Naive thymus-derived CD4-positive, alpha-beta T cell (primary cell): Measurements from ENCODE around the gene SFXN3. TPM values are rescaled to one million over a fixed set of nuclear protein-coding genes. Genes with fewer than 3 reads are reported as not detected.
A peak's percentile ranks its signal among the peaks of the same experiment; 100 is the strongest.

Experiments
- ATAC-seq: fragments of 150-1000 bp; cut with Tn5 transposase; 2 replicates; pipeline ENCODE4 v1.10.0; 2021; ENCODE audit warnings: mild to moderate bottlenecking, moderate library complexity
- CTCF ChIA-PET: fragments of 350-600 bp; sonication (Branson Sonifier 250); formaldehyde crosslinking; loops from one replicate; lab custom pipeline; 2021; ENCODE audit warnings: antibody characterized with exemption; lab: Charles Lee
- POLR2A ChIA-PET: fragments of 350-600 bp; sonication (Branson Sonifier 250); formaldehyde crosslinking; loops from one replicate; lab custom pipeline; 2021; ENCODE audit warnings: antibody characterized with exemption, inconsistent platforms; lab: Charles Lee
- DNase-seq, 9 donors: peaks; one replicate each; pipeline versions ENCODE4 v3.0.0 to v3.0.0-alpha.2; 2020 to 2022; ENCODE audit warnings: mixed read lengths in 1 of 9
- H3K27ac ChIP-seq: one replicate; pipeline ENCODE4 v1.7.0; 2013; ENCODE audit warnings: mild to moderate bottlenecking, low read depth, low read length, moderate library complexity
- H3K27me3 ChIP-seq, 2 donors: one replicate each; pipeline ENCODE4 v1.7.0; 2013; ENCODE audit warnings: low read length in 2 of 2, mild to moderate bottlenecking in 2 of 2, moderate library complexity in 2 of 2; ENCODE audit not compliant: control insufficient read depth in 2 of 2, insufficient read depth in 2 of 2
- H3K36me3 ChIP-seq, 3 experiments: 1 replicate in 2 of 3; 2 replicates in 1 of 3; pipeline ENCODE4 v1.7.0; 2013; ENCODE audit warnings: low read length in 3 of 3, mild to moderate bottlenecking in 3 of 3, moderate library complexity in 1 of 3; ENCODE audit not compliant: insufficient read depth in 3 of 3, control insufficient read depth in 2 of 3
- H3K4me1 ChIP-seq, 2 donors: one replicate each; pipeline ENCODE4 v1.7.0; 2013; ENCODE audit warnings: low read length in 2 of 2, mild to moderate bottlenecking in 2 of 2, moderate library complexity in 1 of 2; ENCODE audit not compliant: control insufficient read depth in 2 of 2, insufficient read depth in 2 of 2
- H3K4me3 ChIP-seq: 2 replicates; pipeline ENCODE4 v1.7.0; 2013; ENCODE audit warnings: mild to moderate bottlenecking, low read length
- H3K9me3 ChIP-seq, 3 experiments: 1 replicate in 2 of 3; 2 replicates in 1 of 3; pipeline ENCODE4 v1.7.0; 2013; ENCODE audit warnings: low read length in 3 of 3; ENCODE audit not compliant: control insufficient read depth in 2 of 3
- H3K27ac Mint-ChIP-seq, 9 donors: one replicate each; pipeline ENCODE4 v1.8.0; 2020 to 2022; ENCODE audit warnings: mixed read lengths in 9 of 9, mild to moderate bottlenecking in 8 of 9, moderate library complexity in 5 of 9, inconsistent platforms in 2 of 9
- H3K27me3 Mint-ChIP-seq, 5 donors: one replicate each; pipeline ENCODE4 v1.8.0; 2021 to 2022; ENCODE audit warnings: mixed read lengths in 5 of 5, mild to moderate bottlenecking in 1 of 5
- H3K36me3 Mint-ChIP-seq, 5 donors: one replicate each; pipeline ENCODE4 v1.8.0; 2020 to 2022; ENCODE audit warnings: mixed read lengths in 5 of 5, mild to moderate bottlenecking in 3 of 5, inconsistent platforms in 1 of 5
- H3K4me1 Mint-ChIP-seq, 7 donors: one replicate each; pipeline ENCODE4 v1.8.0; 2020 to 2022; ENCODE audit warnings: mixed read lengths in 7 of 7, mild to moderate bottlenecking in 3 of 7, inconsistent platforms in 1 of 7
- H3K4me3 Mint-ChIP-seq, 10 donors: one replicate each; pipeline ENCODE4 v1.8.0; 2020 to 2022; ENCODE audit warnings: mild to moderate bottlenecking in 10 of 10, mixed read lengths in 10 of 10, moderate library complexity in 6 of 10, inconsistent platforms in 2 of 10
- H3K9me3 Mint-ChIP-seq, 11 donors: one replicate each; pipeline ENCODE4 v1.8.0; 2020 to 2022; ENCODE audit warnings: mixed read lengths in 11 of 11, mild to moderate bottlenecking in 4 of 11, inconsistent platforms in 1 of 11, moderate library complexity in 1 of 11
- intact Hi-C, 2 donors: fragments of 100-400 bp; cut with micrococcal nuclease; formaldehyde crosslinking; loops; one replicate each; pipeline ENCODE4 v1.15.1; 2023
- polyA plus RNA-seq, 2 donors: library from polyadenylated mRNA; unstranded; fragments of 300-500 nt; fragmentation: Illumina TruSeq; gene quantifications; one replicate each; pipeline ENCODE4 v1.2.3, GENCODE V29; 2021
- total RNA-seq, 6 experiments: library from RNA in 5 of 6; stranded (reverse) in 5 of 6; gene quantifications; 1 replicate in 5 of 6; 2 replicates in 1 of 6; pipeline ENCODE4 v1.2.3 and lab custom pipeline; 2021 to 2026

Gene SFXN3
- total and polyA plus RNA-seq, 7 experiments from 2014 or later = 12.6 to 90.4 (median 38.2) TPM

DNA sequence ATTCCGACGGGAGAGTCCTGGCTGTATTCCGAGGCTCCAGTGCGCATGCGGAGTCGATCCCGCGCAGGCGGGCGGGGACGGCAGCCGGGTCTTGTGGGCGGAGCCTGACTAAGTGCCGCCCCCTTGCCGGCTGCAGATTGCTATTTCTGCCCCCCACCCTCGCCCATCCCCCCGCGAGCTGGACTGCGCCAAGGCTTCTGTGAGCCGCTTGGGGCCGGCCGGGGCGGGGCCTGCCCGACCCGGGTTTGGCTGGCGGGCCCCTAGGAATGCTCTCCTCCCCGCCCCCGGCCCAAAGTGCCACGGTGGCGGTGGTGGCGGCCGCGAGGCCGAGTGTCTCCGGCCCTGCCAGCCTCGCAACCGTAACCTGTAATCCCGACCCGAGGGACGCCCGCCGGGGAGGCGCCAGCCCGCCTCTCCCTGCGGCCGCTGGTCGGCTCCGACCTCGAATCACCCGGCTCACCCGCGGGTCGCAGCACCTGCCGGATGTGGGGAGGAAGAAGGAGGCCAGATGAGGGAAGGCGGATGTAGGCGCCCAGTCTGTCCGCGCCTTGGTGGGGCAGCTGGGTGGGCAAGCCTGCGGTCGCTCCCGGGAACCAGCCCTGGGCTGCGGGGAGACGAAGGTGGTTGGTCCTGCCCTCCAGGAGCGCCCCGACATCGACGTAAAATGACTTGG, 30.1 kb downstream of the SFXN3 start:
- POLR2A ChIA-PET = interaction anchor here (1.0 to 2.7 kb wide), 4 partner anchors 10 to 29 kb away, joined by 3 to 15 read pairs (median 6); no protein-coding TSS in a partner anchor
- intact Hi-C loops = loop anchor here (1.0 to 5.0 kb wide), 18 partner anchors 7 to 1856 kb away; partner anchors contain the start of genes BORCS7 (in 1 of the 2), CNNM2 (in 1 of the 2), HIF1AN (in 1 of the 2) and LZTS2 (in 1 of the 2)
- H3K36me3 Mint-ChIP-seq = peaks cover 0 to 6% (median 0%) of the 10 kb centered on the region in 5 donors

GRCh38 chr10:101061624-101062231, 30.7 kb downstream of the SFXN3 start, which contains the start of gene KAZALD1:
TSS of gene KAZALD1 (plus strand) at chr10:101061989. CDS start at chr10:101062593, 604 bp downstream.
- no peaks in the 10 kb centered on the region for H3K9me3 Mint-ChIP-seq
- peak within 1 kb of the TSS; percentile 96 for H3K4me3 ChIP-seq
- CTCF ChIA-PET = interaction anchor here (0.9 to 9.2 kb wide), 7 partner anchors 9 to 80 kb away, joined by 3 to 100 read pairs (median 4); no protein-coding TSS in a partner anchor
- H3K4me1 ChIP-seq = peaks cover 12 to 30% of the 10 kb centered on the region in 2 donors
- DNase-seq (no peak), ATAC-seq (no peak)
- peaks cover 12 to 26% of the 10 kb centered on the region in 2 donors for H3K27me3 ChIP-seq
- peaks cover 21 to 66% (median 31%) of the 10 kb centered on the region in 7 donors for H3K4me1 Mint-ChIP-seq
- H3K36me3 Mint-ChIP-seq = peaks cover 0 to 4% (median 0%) of the 10 kb centered on the region in 5 donors
- peaks cover 24 to 38% (median 30%) of the 10 kb centered on the region in 5 donors for H3K27me3 Mint-ChIP-seq
- peak within 1 kb of the TSS; percentile 90 to 99 (median 96) for H3K4me3 Mint-ChIP-seq
- POLR2A ChIA-PET = interaction anchor here (1.2 to 2.7 kb wide), 3 partner anchors 10 to 23 kb away, joined by 3 to 15 read pairs (median 10); no protein-coding TSS in a partner anchor
- peak within 1 kb of the TSS; percentile 96 for H3K27ac ChIP-seq
- intact Hi-C loops = loop anchor here (1.0 to 5.0 kb wide), 9 partner anchors 33 to 1856 kb away; partner anchors contain the start of genes BORCS7 (in 1 of the 2), CNNM2 (in 1 of the 2), HIF1AN (in 1 of the 2) and LZTS2 (in 1 of the 2)
- H3K27ac Mint-ChIP-seq = peak within 1 kb of the TSS; percentile 86 to 98 (median 93)
- no peaks in the 10 kb centered on the region for H3K9me3 ChIP-seq
- H3K36me3 ChIP-seq = peaks cover 0 to 5% (median 0%) of the 10 kb centered on the region in 3 experiments

More for the DNA sequence above, 30.1 kb downstream of the SFXN3 start:
- peak; percentile 84 for ATAC-seq
- H3K27me3 ChIP-seq = peaks cover 8 to 20% of the 10 kb centered on the region in 2 donors
- H3K27me3 Mint-ChIP-seq = peaks cover 23 to 31% (median 26%) of the 10 kb centered on the region in 5 donors
- H3K9me3 Mint-ChIP-seq = no peaks in the 10 kb centered on the region
- peak overlapping the region; percentile 86 to 98 (median 93) for H3K27ac Mint-ChIP-seq
- H3K4me3 ChIP-seq = peak overlapping the region; percentile 96
- peaks cover 17 to 65% (median 31%) of the 10 kb centered on the region in 7 donors for H3K4me1 Mint-ChIP-seq
- no peaks in the 10 kb centered on the region for H3K9me3 ChIP-seq
- peak overlapping the region; percentile 90 to 99 (median 96) for H3K4me3 Mint-ChIP-seq
- H3K36me3 ChIP-seq = peaks cover 0 to 5% (median 0%) of the 10 kb centered on the region in 3 experiments
- CTCF ChIA-PET = interaction anchor here (0.9 to 9.2 kb wide), 9 partner anchors 9 to 81 kb away, joined by 3 to 100 read pairs (median 3); no protein-coding TSS in a partner anchor
- H3K27ac ChIP-seq = peak overlapping the region; percentile 96
- peak in 4 of 9 donors; percentile 42 to 95 (median 87) for DNase-seq
- H3K4me1 ChIP-seq = peaks cover 12 to 24% of the 10 kb centered on the region in 2 donors

DNA sequence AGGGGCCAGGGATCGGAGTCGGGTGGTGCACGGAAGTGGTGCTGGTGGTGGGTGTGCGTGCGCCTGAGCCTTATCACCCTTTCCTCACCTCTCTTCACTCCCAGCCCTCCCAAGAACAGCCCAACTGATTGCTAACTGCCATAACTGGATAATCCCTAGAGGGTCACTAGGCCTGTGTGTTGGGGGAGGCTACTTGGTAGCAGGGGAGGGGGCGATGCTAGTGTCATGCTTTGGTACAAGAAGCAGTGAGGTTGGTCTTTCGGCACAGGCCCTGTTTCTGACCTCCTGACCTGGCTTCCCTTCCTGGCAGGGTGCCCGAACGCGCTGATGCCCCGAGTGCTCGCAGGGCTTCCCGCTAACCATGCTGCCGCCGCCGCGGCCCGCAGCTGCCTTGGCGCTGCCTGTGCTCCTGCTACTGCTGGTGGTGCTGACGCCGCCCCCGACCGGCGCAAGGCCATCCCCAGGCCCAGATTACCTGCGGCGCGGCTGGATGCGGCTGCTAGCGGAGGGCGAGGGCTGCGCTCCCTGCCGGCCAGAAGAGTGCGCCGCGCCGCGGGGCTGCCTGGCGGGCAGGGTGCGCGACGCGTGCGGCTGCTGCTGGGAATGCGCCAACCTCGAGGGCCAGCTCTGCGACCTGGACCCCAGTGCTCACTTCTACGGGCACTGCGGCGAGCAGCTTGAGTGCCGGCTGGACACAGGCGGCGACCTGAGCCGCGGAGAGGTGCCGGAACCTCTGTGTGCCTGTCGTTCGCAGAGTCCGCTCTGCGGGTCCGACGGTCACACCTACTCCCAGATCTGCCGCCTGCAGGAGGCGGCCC, 31.4 kb downstream of the SFXN3 start:
- Mint-ChIP-seq H3K9me3 (no peaks in the 10 kb centered on the region), H3K4me1 (peaks cover 21 to 60% (median 31%) of the 10 kb centered on the region in 7 donors), H3K27ac (peak overlapping the region in 2 of 9 donors; percentile 23 to 59), H3K36me3 (peaks cover 0 to 4% (median 0%) of the 10 kb centered on the region in 5 donors), H3K27me3 (peaks cover 24 to 44% (median 31%) of the 10 kb centered on the region in 5 donors), H3K4me3 (peak overlapping the region; percentile 63 to 98 (median 72))
- Histone ChIP-seq H3K4me3 (peak overlapping the region; percentile 38), H3K36me3 (peaks cover 0 to 5% (median 0%) of the 10 kb centered on the region in 3 experiments), H3K27ac (no peak overlapping the region), H3K4me1 (peaks cover 15 to 35% of the 10 kb centered on the region in 2 donors), H3K27me3 (peaks cover 12 to 26% of the 10 kb centered on the region in 2 donors), H3K9me3 (no peaks in the 10 kb centered on the region)
- CTCF ChIA-PET = interaction anchor here (0.9 to 9.2 kb wide), 7 partner anchors 9 to 79 kb away, joined by 3 to 100 read pairs (median 4); no protein-coding TSS in a partner anchor
- POLR2A ChIA-PET = interaction anchor here (1.8 to 2.7 kb wide), 2 partner anchors 9 to 20 kb away, joined by 10 to 15 read pairs; no protein-coding TSS in a partner anchor
- peak; percentile 43 for ATAC-seq
- peak; percentile 12 to 67 (median 45) for DNase-seq
- intact Hi-C loops = loop anchor here in 1 of 2 donors (5.0 kb wide), 2 partner anchors 1790 to 1855 kb away; partner anchors contain the start of genes BORCS7 and CNNM2

DNA sequence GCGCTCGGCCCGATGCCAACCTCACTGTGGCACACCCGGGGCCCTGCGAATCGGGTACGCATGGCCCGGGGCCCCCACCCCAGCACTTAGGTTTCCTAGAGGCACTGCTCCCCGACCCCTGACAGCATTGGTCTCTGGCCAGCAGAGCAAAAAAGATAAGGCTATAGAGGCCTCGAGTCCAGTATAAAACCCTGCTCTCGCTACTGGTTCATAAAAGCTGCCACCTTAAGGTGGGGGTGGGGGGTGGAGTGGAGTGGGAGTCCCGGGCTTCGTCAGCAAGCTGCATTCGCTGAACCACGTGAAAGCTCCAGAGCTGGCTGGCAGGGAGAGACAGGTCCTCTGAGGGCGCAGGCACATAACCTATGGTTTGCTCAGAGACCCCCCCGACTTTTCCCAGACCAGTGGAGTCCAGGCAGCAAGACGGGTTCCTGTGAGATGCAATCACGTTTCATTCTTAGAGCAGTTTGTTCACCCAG, 32.1 kb downstream of the SFXN3 start:
- peaks cover 0 to 2% (median 0%) of the 10 kb centered on the region in 5 donors for H3K36me3 Mint-ChIP-seq
- peaks cover 12 to 26% of the 10 kb centered on the region in 2 donors for H3K27me3 ChIP-seq
- peaks cover 21 to 58% (median 35%) of the 10 kb centered on the region in 7 donors for H3K4me1 Mint-ChIP-seq
- H3K27me3 Mint-ChIP-seq = peaks cover 28 to 47% (median 32%) of the 10 kb centered on the region in 5 donors
- DNase-seq = no peak
- peaks cover 0 to 5% (median 0%) of the 10 kb centered on the region in 3 experiments for H3K36me3 ChIP-seq
- ChIA-PET POLR2A (no interaction called here), CTCF (interaction anchor here (0.7 to 9.2 kb wide), 6 partner anchors 12 to 78 kb away, joined by 3 to 100 read pairs (median 4); no protein-coding TSS in a partner anchor)
- no peak overlapping the region for H3K27ac Mint-ChIP-seq
- H3K4me1 ChIP-seq = peaks cover 18 to 36% of the 10 kb centered on the region in 2 donors
- H3K4me3 Mint-ChIP-seq = peak overlapping the region in 8 of 10 donors; percentile 21 to 98 (median 68)
- peak overlapping the region; percentile 38 for H3K4me3 ChIP-seq
- no peak overlapping the region for H3K27ac ChIP-seq
- no peaks in the 10 kb centered on the region for H3K9me3 ChIP-seq
- no peak for ATAC-seq
- intact Hi-C loops = loop anchor here in 1 of 2 donors (5.0 kb wide), 2 partner anchors 1789 to 1854 kb away; partner anchors contain the start of genes BORCS7 and CNNM2
- no peaks in the 10 kb centered on the region for H3K9me3 Mint-ChIP-seq

DNA sequence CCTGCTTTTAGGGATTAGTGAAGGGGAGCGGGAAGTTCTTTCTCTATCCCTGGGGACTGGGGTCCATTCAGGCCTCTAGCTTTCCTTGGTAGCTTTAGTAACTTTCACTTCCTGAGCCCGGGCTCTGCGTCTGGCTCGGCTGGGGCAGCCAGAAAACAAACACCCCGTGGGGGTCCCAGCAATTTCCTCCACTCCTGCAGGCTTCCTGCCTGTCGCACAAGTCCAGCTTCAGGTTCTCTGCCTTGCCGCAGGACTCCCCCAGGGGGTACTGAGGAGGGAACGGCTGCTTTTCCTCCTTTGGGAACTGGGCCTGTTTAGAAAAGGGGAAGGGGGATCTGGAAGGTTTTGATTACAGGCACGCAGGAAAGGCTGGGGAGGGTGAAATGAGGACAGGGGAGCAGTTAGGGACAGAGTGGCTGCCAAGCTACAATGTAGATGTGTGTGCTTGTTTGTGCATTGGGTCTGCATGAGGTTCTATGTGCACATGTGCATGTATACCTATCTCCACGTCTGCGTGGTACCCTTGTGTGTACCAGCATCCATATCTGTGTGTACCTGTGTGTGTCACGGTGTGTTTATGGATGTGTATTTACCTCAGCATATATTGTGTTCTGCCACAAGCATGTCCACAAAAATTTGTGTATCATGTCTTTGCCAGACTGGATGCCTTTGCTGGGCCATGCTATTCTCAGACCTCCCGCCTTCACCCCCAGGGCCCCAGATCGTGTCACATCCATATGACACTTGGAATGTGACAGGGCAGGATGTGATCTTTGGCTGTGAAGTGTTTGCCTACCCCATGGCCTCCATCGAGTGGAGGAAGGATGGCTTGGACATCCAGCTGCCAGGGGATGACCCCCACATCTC, 32.7 kb downstream of the SFXN3 start:
- intact Hi-C loops = loop anchor here in 1 of 2 donors (5.0 kb wide), 2 partner anchors 1789 to 1854 kb away; partner anchors contain the start of genes BORCS7 and CNNM2
- Histone ChIP-seq H3K27me3 (peaks cover 12 to 26% of the 10 kb centered on the region in 2 donors), H3K4me3 (no peak overlapping the region), H3K9me3 (no peaks in the 10 kb centered on the region), H3K27ac (no peak overlapping the region), H3K36me3 (peaks cover 0 to 5% (median 0%) of the 10 kb centered on the region in 3 experiments), H3K4me1 (peaks cover 18 to 36% of the 10 kb centered on the region in 2 donors)
- peaks cover 28 to 47% (median 32%) of the 10 kb centered on the region in 5 donors for H3K27me3 Mint-ChIP-seq
- H3K36me3 Mint-ChIP-seq = peaks cover 0 to 2% (median 0%) of the 10 kb centered on the region in 5 donors
- ATAC-seq = no peak
- DNase-seq = no peak
- peaks cover 21 to 55% (median 35%) of the 10 kb centered on the region in 7 donors for H3K4me1 Mint-ChIP-seq
- peak overlapping the region in 1 of 9 donors; percentile 55 for H3K27ac Mint-ChIP-seq
- peak overlapping the region; percentile 40 to 98 (median 62) for H3K4me3 Mint-ChIP-seq
- ChIA-PET CTCF (interaction anchor here (0.6 to 9.2 kb wide), 8 partner anchors 13 to 49 kb away, joined by 3 to 100 read pairs (median 4); no protein-coding TSS in a partner anchor), POLR2A (no interaction called here)
- H3K9me3 Mint-ChIP-seq = no peaks in the 10 kb centered on the region
